Measurements from ENCODE around the gene PMVK.

Gene PMVK

GRCh38 chr1:154938604-154939399 lies 2.3 kb upstream of the PMVK start:
- no peak for DNase-seq
- H3K9me3 ChIP-seq (ENCODE audit: control extremely low read depth in 1 of 5, control insufficient read depth in 4 of 5, insufficient read depth in 2 of 5, low read depth in 1 of 5, low read length in 4 of 5), result no peaks in the 10 kb centered on the region
- no peak overlapping the region for H3K4me3 ChIP-seq (ENCODE audit: control insufficient read depth in 1 of 7, extremely low read depth in 1 of 7, insufficient read depth in 4 of 7, low read depth in 2 of 7, low read length in 6 of 7)
- no peaks in the 10 kb centered on the region for H3K27me3 ChIP-seq (replicated peaks in 2 of 5; ENCODE audit: control insufficient read depth in 4 of 5, insufficient read depth in 5 of 5, low read length in 4 of 5)
- ChIA-PET CTCF (interaction anchor here (0.6 to 1.5 kb wide), 3 partner anchors 29 to 55 kb away, joined by 3 to 5 read pairs (median 3); partner anchors contain the start of gene LENEP), POLR2A (interaction anchor here (0.6 kb wide), 2 partner anchors 22 to 72 kb away, joined by 5 read pairs; no protein-coding TSS in a partner anchor)
- H3K4me1 ChIP-seq (ENCODE audit: control extremely low read depth in 1 of 4, control insufficient read depth in 4 of 4, insufficient read depth in 4 of 4, low read length in 3 of 4), result peaks cover 20 to 83% (median 75%) of the 10 kb centered on the region in 4 experiments
- no peaks in the 10 kb centered on the region for H3K36me3 ChIP-seq (ENCODE audit: control insufficient read depth in 4 of 4, insufficient read depth in 4 of 4, low read length in 3 of 4)
- H3K27ac ChIP-seq (ENCODE audit: insufficient read depth in 1 of 2, low read depth in 1 of 2, low read length in 2 of 2, poor library complexity in 1 of 2, severe bottlenecking in 2 of 2), result peak overlapping the region in 1 of 2 experiments; percentile 47
- 100% methylated on average over 6 of the region's 7 CpGs for WGBS (ENCODE audit: insufficient coverage)

GRCh38 chr1:154937988-154938386 lies 1.5 kb upstream of the PMVK start:
- POLR2A ChIA-PET, result interaction anchor here (2.4 kb wide), 1 partner anchor 54 kb away, joined by 7 read pairs; no protein-coding TSS in a partner anchor
- CTCF ChIA-PET, result interaction anchor here (0.9 to 1.0 kb wide), 2 partner anchors 28 to 60 kb away, joined by 3 read pairs; no protein-coding TSS in a partner anchor
- H3K27me3 ChIP-seq (replicated peaks in 2 of 5; ENCODE audit: control insufficient read depth in 4 of 5, insufficient read depth in 5 of 5, low read length in 4 of 5), result no peaks in the 10 kb centered on the region
- H3K36me3 ChIP-seq (ENCODE audit: control insufficient read depth in 4 of 4, insufficient read depth in 4 of 4, low read length in 3 of 4), result no peaks in the 10 kb centered on the region
- no peak for DNase-seq
- H3K4me3 ChIP-seq (ENCODE audit: control insufficient read depth in 1 of 7, extremely low read depth in 1 of 7, insufficient read depth in 4 of 7, low read depth in 2 of 7, low read length in 6 of 7), result peak overlapping the region in 6 of 7 experiments; percentile 58 to 86 (median 80)
- no peaks in the 10 kb centered on the region for H3K9me3 ChIP-seq (ENCODE audit: control extremely low read depth in 1 of 5, control insufficient read depth in 4 of 5, insufficient read depth in 2 of 5, low read depth in 1 of 5, low read length in 4 of 5)
- WGBS (ENCODE audit: insufficient coverage), result 87% methylated on average over 4 of the region's 8 CpGs
- peaks cover 20 to 74% (median 67%) of the 10 kb centered on the region in 4 experiments for H3K4me1 ChIP-seq (ENCODE audit: control extremely low read depth in 1 of 4, control insufficient read depth in 4 of 4, insufficient read depth in 4 of 4, low read length in 3 of 4)
- peak overlapping the region; percentile 99 for H3K27ac ChIP-seq (ENCODE audit: insufficient read depth in 1 of 2, low read depth in 1 of 2, low read length in 2 of 2, poor library complexity in 1 of 2, severe bottlenecking in 2 of 2)

GRCh38 chr1:154937085-154937987 lies 817 bp upstream of the PMVK start:
- ChIA-PET POLR2A (interaction anchor here (0.6 to 2.4 kb wide), 5 partner anchors 12 to 331 kb away, joined by 3 to 7 read pairs (median 5); partner anchors contain the start of gene PBXIP1), CTCF (interaction anchor here (0.8 to 2.2 kb wide), 17 partner anchors 7 to 377 kb away, joined by 3 to 10 read pairs (median 4); partner anchors contain the start of gene FLAD1)
- Histone ChIP-seq H3K9me3 (ENCODE audit: control extremely low read depth in 1 of 5, control insufficient read depth in 4 of 5, insufficient read depth in 2 of 5, low read depth in 1 of 5, low read length in 4 of 5) (no peaks in the 10 kb centered on the region), H3K4me1 (ENCODE audit: control extremely low read depth in 1 of 4, control insufficient read depth in 4 of 4, insufficient read depth in 4 of 4, low read length in 3 of 4) (peaks cover 19 to 68% (median 61%) of the 10 kb centered on the region in 4 experiments), H3K27ac (ENCODE audit: insufficient read depth in 1 of 2, low read depth in 1 of 2, low read length in 2 of 2, poor library complexity in 1 of 2, severe bottlenecking in 2 of 2) (peak overlapping the region; percentile 99), H3K4me3 (ENCODE audit: control insufficient read depth in 1 of 7, extremely low read depth in 1 of 7, insufficient read depth in 4 of 7, low read depth in 2 of 7, low read length in 6 of 7) (peak overlapping the region; percentile 44 to 86 (median 80)), H3K27me3 (replicated peaks in 2 of 5; ENCODE audit: control insufficient read depth in 4 of 5, insufficient read depth in 5 of 5, low read length in 4 of 5) (no peaks in the 10 kb centered on the region), H3K36me3 (ENCODE audit: control insufficient read depth in 4 of 4, insufficient read depth in 4 of 4, low read length in 3 of 4) (no peaks in the 10 kb centered on the region)
- DNase-seq, result peak; percentile 97 to 99 (median 99)
- WGBS (ENCODE audit: insufficient coverage), result 0% methylated on average over 26 of the region's 36 CpGs

DNA sequence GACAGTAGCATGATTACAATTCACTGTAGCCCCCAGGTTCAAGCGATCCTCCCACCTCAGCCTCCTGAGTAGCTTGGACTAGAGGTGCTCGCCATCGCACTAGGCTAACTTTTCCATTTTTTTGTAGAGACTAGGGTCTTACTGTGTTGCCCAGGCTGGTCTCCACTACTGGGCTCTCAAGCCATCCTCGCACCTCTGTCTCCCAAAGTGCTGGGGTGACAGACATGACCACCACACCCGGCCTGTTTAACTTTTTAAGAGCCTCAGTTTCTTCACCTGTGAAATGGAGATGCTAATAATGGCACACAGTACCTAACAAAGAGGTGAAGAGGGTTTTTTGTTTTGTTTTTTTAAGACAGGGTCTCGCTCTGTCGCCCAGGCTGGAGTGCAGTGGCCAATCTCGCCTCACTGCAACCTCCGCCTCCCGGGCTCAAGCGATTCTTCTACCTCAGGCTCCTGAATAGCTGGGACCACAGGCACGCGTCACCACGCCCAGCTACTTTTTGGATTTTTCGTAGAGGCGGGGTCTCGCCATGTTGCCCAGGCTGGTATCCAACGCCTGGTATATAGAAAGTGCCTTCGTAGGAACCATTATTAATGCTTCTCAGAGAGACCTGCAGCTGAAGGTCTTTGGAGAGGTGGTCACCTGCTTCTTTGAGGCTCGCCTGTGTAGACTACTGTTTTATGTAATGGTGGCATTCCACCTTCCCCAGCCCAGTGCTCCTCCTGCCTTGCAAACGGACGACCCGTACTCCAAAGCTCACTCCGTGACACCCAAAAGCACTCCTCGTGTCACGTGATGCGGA lies 567 bp downstream of the PMVK start:
- 57% methylated on average over 23 of the region's 27 CpGs for WGBS (ENCODE audit: insufficient coverage)
- no peaks in the 10 kb centered on the region for H3K9me3 ChIP-seq (ENCODE audit: control extremely low read depth in 1 of 5, control insufficient read depth in 4 of 5, insufficient read depth in 2 of 5, low read depth in 1 of 5, low read length in 4 of 5)
- ChIA-PET CTCF (interaction anchor here (0.6 to 2.2 kb wide), 18 partner anchors 9 to 455 kb away, joined by 3 to 10 read pairs (median 4); partner anchors contain the start of gene FLAD1), POLR2A (interaction anchor here (1.2 to 2.4 kb wide), 4 partner anchors 10 to 52 kb away, joined by 4 to 7 read pairs (median 6); partner anchors contain the start of genes PBXIP1 and PYGO2)
- no peaks in the 10 kb centered on the region for H3K27me3 ChIP-seq (replicated peaks in 2 of 5; ENCODE audit: control insufficient read depth in 4 of 5, insufficient read depth in 5 of 5, low read length in 4 of 5)
- peaks cover under 1 to 9% (median 6%) of the 10 kb centered on the region in 4 experiments for H3K36me3 ChIP-seq (ENCODE audit: control insufficient read depth in 4 of 4, insufficient read depth in 4 of 4, low read length in 3 of 4)
- no peak for DNase-seq
- H3K4me1 ChIP-seq (ENCODE audit: control extremely low read depth in 1 of 4, control insufficient read depth in 4 of 4, insufficient read depth in 4 of 4, low read length in 3 of 4), result peaks cover 10 to 58% (median 47%) of the 10 kb centered on the region in 4 experiments
- peak overlapping the region; percentile 99 for H3K27ac ChIP-seq (ENCODE audit: insufficient read depth in 1 of 2, low read depth in 1 of 2, low read length in 2 of 2, poor library complexity in 1 of 2, severe bottlenecking in 2 of 2)
- H3K4me3 ChIP-seq (ENCODE audit: control insufficient read depth in 1 of 7, extremely low read depth in 1 of 7, insufficient read depth in 4 of 7, low read depth in 2 of 7, low read length in 6 of 7), result peak overlapping the region; percentile 28 to 86 (median 80)

DNA sequence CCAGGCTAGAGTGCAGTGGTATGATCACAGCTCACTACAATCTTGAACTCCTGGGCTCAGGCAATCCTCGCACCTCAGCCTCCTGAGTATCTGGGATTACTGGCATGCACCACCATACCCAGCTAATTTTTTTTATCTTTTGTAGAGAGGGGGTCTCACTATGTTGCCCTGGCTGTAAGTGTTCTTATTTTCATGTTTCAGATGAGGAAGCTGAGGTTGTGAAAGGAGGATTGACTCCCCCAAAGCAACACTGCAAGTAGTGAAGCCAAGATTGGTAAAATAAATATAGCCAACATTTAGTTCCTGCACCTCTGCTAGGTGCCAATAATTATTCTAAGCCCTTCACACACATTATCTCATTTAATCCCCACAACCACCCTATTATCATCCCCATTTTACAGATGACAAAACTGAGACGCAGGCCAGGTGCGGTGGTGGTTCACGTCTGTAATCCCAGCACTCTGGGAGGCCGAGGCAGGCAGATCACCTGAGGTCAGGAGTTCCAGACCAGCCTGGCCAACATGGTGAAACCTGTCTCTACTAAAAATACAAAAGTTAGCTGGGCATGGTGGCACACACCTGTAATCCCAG lies 2.1 kb downstream of the PMVK start:
- DNase-seq, result no peak
- peaks cover 8 to 44% (median 33%) of the 10 kb centered on the region in 4 experiments for H3K4me1 ChIP-seq (ENCODE audit: control extremely low read depth in 1 of 4, control insufficient read depth in 4 of 4, insufficient read depth in 4 of 4, low read length in 3 of 4)
- H3K27me3 ChIP-seq (replicated peaks in 2 of 5; ENCODE audit: control insufficient read depth in 4 of 5, insufficient read depth in 5 of 5, low read length in 4 of 5), result no peaks in the 10 kb centered on the region
- 82% methylated on average over 3 of the region's 5 CpGs for WGBS (ENCODE audit: insufficient coverage)
- ChIA-PET CTCF (interaction anchor here (0.9 to 1.9 kb wide), 2 partner anchors 10 kb away, joined by 3 to 6 read pairs; no protein-coding TSS in a partner anchor), POLR2A (no interaction called here)
- peaks cover 3 to 14% (median 9%) of the 10 kb centered on the region in 4 experiments for H3K36me3 ChIP-seq (ENCODE audit: control insufficient read depth in 4 of 4, insufficient read depth in 4 of 4, low read length in 3 of 4)
- no peaks in the 10 kb centered on the region for H3K9me3 ChIP-seq (ENCODE audit: control extremely low read depth in 1 of 5, control insufficient read depth in 4 of 5, insufficient read depth in 2 of 5, low read depth in 1 of 5, low read length in 4 of 5)
- H3K27ac ChIP-seq (ENCODE audit: insufficient read depth in 1 of 2, low read depth in 1 of 2, low read length in 2 of 2, poor library complexity in 1 of 2, severe bottlenecking in 2 of 2), result no peak overlapping the region
- no peak overlapping the region for H3K4me3 ChIP-seq (ENCODE audit: control insufficient read depth in 1 of 7, extremely low read depth in 1 of 7, insufficient read depth in 4 of 7, low read depth in 2 of 7, low read length in 6 of 7)

Measured in common myeloid progenitor, CD34-positive (primary cell).